GM19397 (cell line): ENCODE data around the gene NRG3.

Experiments used
- ATAC-seq: cut with Tn5 transposase; IDR thresholded peaks from one replicate; pipeline ENCODE4 v1.9.1; 2021; ENCODE audit warnings: mild to moderate bottlenecking, moderate library complexity; ENCODE audit not compliant: unreplicated experiment

The NRG3 gene

GRCh38 chr10:82208726-82209125, 333.7 kb downstream of the NRG3 start:
- ATAC-seq = no peak

DNA sequence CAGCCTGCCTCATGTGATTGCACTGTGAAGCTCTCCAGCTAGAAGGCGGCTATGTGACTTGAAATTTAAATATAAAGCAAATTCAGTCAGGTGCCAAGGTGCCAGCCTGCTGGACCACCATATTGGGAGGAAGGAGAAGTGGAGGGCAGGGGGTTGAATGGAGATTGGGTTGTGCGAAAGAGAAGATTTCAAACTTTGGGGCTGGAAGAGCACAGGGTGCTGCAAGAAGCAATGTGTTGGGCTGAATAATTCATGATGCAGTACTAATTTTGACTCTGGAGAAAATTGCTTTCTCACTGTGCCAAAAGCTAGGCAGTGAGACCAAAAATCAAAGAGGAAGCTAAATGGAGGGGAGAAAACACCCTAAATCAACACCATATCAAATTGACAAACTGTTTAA, 335.3 kb downstream of the NRG3 start:
- ATAC-seq = no peak

DNA sequence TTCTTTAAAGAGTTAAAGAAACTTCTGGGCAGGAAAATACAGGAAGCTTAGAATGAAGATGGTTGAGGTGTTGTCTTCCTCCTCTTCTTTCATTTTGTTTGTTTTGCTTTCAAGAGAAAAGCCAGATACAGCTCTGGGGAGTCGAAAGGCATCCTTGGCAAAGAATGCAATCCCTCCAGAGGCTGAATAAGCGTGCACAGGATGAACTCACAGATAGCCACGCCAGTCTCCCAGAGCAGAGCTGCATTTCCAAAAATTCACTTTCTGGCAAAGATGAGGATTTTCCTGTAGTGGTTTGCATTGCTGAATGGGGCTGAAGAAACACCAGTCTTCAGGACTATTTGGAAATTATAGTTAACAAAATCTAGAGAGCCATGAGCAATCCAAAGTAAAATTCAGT, 336.4 kb downstream of the NRG3 start:
- no peak for ATAC-seq

DNA sequence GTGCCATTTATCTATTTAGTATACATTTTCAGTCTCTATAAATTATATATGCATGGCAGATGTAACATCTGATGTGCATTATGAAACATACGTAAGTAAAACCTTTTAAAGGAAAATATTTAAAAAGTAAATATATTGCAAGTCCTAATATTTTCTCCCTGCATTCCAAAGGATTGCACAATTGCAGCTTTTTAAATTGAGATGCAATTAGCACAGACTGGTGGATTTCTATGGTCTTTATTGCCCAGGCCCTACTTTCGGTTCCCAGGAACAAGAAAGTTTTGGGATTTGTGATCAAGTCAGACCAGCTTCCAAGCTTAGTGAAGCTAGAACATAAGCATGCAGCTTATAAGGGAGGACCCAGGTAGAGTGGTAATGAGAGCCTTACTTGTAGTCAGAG, 337.8 kb downstream of the NRG3 start:
- ATAC-seq = no peak

DNA sequence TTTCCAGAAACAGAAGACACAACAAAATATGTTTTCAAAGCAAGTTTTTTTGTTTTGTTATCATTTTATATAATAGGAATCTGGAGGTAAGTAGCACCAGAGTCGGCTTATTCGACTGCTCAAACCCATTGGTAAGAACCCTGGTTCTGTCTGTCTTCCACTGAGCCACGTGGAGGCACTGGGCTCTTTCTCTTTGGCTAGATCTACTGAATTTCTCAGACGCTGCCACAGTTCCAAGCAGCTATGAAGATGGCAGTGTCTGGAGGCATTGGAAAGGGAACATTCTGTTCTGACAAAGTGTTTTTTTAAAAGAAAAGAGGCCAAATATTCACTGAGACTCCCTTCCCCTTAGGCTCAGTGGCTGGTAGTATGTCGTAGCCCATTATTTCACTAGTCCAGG, 338.8 kb downstream of the NRG3 start:
- ATAC-seq = no peak

- ATAC-seq = no peak
Observed at GRCh38 chr10:82221056-82221455, 346.1 kb downstream of the NRG3 start.

- no peak for ATAC-seq
Observed at GRCh38 chr10:82221601-82222149, 346.7 kb downstream of the NRG3 start.

- no peak for ATAC-seq
Observed at GRCh38 chr10:82228701-82229100, 353.7 kb downstream of the NRG3 start.

DNA sequence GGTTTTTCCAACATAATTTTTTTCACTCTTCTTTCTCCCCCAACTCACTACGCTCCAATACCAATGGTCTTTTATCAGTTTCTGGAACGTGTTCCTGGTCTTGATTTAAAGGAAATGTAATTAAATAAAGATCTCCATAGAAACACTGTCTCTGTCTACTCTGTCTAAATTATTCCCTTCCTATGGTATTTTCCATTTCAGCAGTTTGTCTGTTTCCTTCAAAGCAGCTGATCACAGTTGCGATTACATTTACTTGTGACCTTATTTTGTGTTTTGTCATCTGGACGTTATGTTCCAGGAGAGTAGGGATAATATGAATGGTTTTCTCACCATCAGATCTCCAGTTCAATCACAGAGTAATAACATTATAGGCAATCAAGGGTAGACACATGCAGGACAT, 359.2 kb downstream of the NRG3 start:
- ATAC-seq = no peak

DNA sequence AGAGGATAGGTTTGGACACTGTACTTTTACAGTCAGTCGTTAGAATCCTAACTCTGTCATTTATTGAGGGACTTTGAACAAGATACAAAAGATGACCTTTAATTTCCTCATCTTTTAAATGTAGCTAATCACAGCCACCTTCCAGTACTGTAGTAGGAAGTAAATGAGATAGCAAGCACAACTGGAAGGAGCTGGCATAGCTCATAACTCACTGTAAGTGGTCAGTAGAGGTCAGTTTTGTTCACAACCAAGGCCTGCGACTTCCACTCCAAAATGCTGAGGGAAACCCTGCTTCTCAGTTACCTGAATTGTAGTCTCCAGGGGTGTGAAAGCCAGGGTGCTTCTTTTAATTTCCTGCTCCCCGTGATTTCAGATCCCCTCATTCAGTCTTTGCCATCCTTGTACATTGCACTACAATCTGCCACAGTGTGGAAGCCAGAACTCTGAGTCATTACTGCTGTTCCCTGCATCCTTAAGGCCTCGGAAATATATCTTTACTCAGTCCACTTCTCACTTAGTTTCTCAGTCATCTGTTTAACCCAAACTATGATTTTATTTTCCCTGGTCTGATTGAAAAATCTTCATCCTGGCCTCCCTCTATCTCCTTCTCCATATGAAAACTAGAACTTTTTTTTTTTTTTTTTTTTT, 361.2 kb downstream of the NRG3 start:
- no peak for ATAC-seq

GRCh38 chr10:82238291-82238690, 363.3 kb downstream of the NRG3 start:
- ATAC-seq = no peak

- ATAC-seq = no peak
Observed at GRCh38 chr10:82240408-82240807, 365.4 kb downstream of the NRG3 start.

DNA sequence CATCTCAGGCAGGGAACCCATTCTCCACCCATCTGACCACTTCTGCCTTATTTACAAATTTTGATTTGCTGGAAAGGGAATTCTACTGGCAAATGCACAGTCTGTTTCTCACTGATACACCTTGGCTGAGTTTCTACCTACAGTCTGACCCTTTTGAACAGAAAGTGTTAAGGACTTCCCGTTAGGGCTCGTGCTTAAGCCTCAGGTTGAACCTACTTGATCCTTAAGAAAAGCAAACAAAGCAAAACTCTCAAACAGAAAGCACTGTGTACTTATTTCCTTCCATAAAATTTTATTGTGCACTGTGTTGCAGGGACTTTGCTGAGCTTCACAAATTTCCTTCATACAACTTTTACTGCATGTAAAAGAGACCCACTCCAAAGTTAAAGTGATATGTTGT, 367.8 kb downstream of the NRG3 start:
- ATAC-seq = no peak

GRCh38 chr10:82245157-82245556, 370.2 kb downstream of the NRG3 start:
- no peak for ATAC-seq

GRCh38 chr10:82245906-82246560, 371.0 kb downstream of the NRG3 start:
- no peak for ATAC-seq

- ATAC-seq = no peak
Observed at GRCh38 chr10:82249141-82249540, 374.1 kb downstream of the NRG3 start.

- ATAC-seq = no peak
Observed at GRCh38 chr10:82251222-82251906, 376.4 kb downstream of the NRG3 start.

- ATAC-seq = no peak
Observed at GRCh38 chr10:82252081-82252480, 377.1 kb downstream of the NRG3 start.

GRCh38 chr10:82254237-82254636, 379.2 kb downstream of the NRG3 start:
- no peak for ATAC-seq

- no peak for ATAC-seq
Observed at GRCh38 chr10:82256275-82256674, 381.3 kb downstream of the NRG3 start.

GRCh38 chr10:82266438-82266837, 391.4 kb downstream of the NRG3 start:
- no peak for ATAC-seq

DNA sequence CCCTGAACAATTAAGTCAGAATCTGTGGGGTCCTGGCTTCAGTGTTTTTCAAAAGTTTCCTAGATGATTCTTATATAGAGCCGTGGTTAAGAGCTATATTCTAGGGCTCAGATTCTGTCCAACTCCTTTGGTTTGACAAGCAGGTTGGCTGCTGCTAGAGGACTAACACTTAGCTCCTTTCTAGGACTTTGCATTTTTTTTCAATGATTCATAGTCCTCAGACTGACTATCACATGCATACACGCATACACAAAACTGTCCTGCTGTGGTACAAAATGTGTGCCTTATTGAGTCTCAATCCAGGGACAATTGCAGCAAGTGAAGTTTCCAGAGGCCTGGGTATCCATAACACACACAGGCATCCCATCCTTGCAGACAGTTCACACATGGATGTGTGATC, 392.0 kb downstream of the NRG3 start:
- no peak for ATAC-seq
